NOMO-1 (cell line): ENCODE results near the gene ADARB2.

Experiments
- DNase-seq, 2 experiments: peaks; one replicate each; lab custom pipeline; 2025; ENCODE audit not compliant: unreplicated experiment in 2 of 2; lab: John Stamatoyannopoulos, UW

Gene ADARB2

DNA sequence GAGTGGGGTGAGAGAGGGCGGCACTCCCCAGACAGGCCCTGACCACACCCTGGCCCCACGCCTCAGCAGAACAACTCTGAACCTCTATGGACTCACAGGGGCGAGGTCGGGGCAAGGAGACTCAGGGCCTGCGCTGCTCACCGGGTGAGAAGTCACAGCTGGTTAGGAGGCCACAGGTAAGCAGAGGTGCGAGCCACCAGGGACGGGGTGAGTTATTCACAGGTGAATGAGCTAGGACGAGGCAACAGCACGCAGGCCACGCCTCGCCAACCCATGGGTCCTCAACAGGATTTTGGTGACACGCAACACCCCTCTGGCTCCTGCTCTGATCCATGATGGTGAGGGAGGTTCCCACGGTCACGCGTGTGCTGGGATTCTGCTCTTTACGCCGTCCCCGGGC is 202.5 kb downstream of the ADARB2 start:
- no peak for DNase-seq

DNA sequence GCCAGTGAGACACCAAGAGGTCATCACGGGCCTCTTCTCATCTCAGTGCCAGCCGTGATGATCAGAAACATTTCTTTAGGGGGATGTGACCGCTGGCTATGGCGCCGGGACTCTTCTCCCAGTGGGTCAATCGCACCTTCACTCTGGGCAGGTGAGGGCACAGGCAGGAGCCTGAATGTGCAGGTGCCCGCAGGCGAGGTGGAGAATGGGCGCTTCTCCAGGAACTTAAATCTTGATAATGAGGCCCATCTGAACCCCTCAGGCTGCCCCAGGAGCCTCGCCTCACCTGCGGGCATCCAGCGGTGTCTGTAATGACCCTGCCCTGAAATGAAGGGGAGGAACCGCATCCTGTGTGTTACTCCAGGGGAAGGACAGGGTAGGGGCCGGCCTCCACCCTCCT is 204.7 kb downstream of the ADARB2 start:
- DNase-seq, result no peak

DNA sequence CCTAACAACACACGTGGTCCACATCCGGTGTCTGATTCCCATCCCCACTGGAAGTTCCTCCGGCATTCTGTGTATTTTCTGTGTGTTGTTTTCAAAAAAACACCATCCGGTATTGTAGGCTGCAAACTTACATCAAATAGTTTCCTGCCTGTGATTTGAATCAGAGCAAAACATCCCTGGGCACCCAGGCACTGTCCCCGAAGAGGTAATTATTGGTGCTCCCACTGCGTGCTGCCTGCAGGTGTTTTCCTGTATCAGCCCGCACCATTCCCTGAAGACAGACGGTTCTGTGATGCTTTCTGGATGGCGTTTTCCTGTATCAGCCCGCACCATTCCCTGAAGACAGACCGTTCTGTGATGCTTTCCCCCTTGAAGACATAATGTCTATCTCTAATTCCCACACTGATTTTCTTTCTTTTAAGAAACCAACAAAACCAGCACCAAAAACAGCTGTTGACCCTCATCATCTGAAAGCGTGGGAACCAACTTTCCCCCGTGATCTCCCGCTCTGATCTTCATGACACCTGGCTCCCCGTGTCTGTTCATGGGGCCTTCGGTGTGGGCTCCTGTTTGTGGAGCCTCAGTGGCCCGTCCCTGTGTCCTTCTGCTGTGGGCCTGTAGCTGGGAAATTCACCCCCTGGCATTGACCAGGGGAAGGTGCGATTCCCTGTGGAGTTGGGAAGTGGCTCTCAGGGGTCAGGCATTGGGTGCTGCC is 205.3 kb downstream of the ADARB2 start:
- DNase-seq, result no peak

DNA sequence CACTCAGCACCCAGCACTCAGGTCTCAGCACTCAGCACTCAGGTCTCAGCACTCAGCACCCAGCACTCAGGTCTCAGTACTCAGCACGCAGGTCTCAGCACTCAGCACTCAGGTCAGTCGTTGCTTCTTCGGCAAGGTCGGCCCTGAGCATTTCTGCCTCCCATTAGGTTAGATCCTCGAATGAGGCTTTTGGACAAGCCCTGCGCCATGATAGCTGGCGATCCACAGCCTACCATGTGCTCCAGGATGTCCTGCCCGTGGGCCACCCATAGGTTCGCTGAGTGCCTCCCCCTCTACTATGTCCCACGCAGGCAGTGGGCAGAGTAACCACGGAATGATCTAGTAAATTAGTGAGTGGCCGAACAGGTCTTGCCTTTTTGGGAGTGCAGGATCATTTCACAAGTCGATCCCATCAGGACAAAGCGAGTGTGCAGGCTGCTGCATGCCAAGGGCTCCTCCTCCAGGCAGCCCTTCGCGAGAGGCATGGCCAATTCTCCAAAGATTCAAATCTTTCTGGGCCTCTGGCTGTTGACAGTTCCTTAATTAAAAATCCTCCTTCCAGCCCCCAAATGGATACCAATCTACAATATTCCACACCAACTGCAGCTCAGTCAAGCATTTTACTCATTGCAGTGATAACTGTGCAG is 206.3 kb downstream of the ADARB2 start:
- DNase-seq, result no peak

DNA sequence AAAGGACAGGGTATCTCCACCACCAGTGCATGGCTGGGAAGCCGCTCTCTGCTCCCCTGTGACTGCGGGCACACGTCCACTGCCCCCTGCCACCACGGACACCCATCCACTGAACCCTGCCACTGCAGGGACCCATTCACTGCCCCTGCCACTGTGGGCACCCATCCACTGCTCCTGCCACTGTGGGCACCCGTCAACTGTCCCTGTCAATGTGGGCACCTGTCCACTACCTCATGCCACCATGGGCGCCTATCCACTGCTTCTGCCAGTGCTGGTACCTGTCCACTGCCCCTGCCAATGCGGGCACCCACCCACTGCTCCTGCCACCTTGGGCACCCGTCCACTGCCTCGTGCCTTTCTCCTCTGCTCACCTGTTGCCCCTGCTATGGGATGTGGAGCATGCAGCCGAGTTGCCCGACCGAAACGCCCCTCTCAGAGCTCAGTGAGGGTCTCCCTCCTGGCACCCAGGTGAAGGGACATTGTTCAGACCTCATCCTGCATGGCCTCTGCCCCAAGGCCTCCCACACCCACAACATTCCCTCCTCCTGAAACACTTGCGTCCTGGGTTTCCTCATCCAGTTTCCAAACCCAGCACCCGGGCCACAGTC is 207.4 kb downstream of the ADARB2 start:
- DNase-seq, result no peak

DNA sequence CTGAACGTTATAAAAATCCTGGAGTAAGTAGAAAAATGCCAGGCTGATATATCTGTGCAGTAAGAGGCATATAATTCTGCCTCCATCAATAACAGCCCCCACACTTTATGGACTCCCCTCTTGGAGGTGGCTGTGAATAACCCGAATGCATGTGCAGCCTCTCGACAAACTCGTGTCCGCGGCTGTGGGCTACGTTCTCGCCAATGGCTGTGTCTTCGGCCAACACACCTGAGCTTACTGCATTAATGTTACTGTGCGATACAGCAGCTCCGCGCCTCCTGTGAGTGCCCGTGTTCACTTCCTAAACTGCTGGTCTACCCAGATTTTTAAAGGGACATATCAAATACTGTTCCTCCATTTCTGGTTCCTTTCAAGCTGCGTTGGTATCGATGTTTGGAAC is 209.4 kb downstream of the ADARB2 start:
- no peak for DNase-seq

DNA sequence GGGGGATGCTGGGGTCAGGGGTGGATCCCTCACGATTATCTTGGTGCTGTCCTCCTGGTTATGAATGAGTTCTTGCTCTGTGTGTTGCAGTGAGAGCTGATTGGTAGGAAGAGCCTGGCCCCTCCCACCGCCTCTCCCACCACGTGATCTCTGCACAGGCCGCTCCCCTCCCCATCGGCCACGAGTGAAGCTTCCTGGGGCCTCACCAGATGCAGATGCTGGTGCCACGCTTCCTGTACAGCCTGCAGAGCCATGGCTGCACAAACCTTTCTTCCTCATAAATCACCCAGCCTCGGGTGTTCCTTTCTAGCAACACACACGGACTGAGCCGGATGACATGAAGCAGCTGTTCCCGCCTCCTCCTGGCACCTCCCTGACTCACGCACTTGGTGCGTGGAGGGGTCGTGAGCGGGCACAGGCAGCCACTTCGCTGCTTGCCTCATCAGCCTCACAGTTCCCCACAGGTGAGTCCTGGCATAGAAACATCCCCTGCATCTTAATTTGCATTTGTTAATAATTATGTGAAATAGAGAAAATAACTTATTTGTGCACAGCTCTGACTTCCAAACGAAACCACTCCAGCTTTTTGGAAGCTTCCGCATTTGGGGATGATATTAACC is 210.8 kb downstream of the ADARB2 start:
- no peak for DNase-seq

DNA sequence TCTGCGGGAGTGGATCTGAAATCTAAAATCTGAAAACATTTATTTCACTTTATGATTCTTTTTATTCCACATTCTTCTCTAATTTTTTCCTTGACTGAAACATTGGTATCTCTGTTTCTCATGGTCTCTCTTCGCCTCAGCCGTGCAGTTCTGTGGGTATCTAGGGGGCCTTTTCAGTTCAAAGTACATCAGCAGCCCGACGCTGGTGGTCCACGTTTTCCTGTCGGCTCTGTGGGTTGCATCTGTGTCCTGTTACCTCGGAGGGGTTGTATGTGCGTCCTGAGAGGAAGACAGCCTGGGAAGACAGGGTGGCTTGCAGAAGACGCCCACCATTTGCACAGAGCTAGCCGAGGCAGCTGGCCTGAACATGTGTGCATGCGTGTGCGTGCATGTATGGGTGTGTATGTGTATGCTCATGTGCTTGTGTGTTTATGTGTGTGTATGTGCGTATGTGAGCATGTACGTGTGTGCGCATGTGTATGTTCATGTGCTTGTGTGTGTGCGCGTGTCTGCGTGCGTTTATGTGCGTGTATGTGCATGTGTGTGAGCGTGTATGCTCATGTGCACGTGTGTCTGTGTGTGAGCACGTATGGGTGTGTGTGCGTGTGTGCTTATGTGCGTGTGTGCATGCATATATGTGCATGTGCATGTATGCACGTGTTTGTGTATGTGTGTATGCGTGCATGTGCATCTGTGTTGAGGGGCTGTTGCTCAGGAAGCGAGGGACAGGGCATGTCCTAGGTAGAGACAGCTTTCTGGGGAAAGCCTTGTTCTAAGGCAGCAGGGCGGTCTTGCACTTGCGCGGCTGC is 211.8 kb downstream of the ADARB2 start:
- DNase-seq, result no peak

DNA sequence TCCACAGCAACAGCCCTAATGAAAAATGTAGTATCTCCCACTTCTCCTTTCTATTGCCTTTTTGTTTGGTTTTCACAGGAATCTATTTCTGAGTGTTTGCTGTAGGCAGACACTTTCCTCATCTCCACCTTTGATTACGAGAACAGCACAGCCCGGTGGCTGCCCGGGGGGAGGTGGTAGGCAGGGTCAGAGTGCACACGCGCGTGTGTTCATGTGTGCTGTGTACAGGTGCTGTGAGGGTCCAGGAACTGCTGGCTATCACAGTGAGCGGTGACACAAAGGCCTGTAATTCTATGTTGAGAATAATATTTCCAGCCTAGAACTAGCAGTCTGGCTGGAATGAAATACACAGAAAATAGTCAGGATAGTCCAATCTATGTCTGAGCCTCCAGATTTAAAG is 212.8 kb downstream of the ADARB2 start:
- DNase-seq, result no peak

DNA sequence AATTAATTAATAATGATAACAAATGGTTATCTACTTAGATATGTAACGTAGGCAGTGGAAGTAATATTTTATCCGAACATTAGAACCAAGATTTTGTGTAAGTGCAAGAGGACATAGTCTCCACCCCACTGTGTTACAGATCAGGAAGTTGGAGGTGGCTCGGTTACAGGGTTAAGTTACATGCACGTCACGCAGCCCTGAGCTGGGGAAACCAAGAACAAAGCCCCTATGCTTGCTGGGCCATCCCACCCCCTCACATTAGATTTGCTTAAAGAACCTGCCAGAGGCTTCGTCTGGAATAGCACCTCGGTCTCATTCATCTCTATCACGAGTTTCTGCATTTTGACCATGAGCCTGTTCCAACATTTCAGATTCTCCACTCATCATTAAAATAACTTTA is 214.1 kb downstream of the ADARB2 start:
- DNase-seq, result no peak

DNA sequence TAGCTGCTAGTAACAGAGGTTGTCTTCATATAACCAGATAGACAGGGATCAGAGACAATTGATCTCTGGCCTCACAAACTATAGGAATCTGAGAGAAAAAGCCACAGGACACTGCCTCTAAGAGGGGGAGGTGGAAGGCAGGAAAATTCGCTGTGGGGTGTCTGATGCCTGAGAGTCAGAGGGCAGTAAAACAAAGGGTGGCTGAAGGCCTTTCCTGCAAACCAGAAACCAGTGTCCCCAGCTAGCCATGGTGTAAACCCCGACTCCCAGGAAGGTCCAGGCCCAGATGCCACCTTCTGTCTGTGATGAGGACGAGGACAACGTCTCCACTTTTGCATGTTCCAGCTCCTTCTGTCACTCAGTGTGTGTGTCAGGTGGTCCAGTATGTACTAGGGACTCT is 215.1 kb downstream of the ADARB2 start:
- no peak for DNase-seq

DNA sequence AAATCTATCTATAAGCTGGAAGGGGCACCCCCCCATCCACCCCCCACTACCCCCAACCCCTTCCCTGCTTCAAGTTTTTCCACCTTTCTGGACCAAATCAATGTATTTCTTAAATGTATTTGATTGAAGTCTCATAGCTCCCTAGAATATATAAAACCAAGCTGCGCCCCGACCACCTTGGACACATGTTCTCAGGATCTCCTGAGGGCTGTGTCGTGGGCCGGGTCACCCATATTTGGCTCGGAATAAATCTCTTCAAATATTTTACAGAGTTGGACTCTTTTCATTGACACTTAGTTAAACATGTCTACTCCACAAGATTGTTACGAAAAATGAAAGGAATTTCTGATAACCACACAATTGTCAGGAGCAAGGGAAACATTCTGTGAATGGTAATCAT is 215.6 kb downstream of the ADARB2 start:
- DNase-seq, result no peak

DNA sequence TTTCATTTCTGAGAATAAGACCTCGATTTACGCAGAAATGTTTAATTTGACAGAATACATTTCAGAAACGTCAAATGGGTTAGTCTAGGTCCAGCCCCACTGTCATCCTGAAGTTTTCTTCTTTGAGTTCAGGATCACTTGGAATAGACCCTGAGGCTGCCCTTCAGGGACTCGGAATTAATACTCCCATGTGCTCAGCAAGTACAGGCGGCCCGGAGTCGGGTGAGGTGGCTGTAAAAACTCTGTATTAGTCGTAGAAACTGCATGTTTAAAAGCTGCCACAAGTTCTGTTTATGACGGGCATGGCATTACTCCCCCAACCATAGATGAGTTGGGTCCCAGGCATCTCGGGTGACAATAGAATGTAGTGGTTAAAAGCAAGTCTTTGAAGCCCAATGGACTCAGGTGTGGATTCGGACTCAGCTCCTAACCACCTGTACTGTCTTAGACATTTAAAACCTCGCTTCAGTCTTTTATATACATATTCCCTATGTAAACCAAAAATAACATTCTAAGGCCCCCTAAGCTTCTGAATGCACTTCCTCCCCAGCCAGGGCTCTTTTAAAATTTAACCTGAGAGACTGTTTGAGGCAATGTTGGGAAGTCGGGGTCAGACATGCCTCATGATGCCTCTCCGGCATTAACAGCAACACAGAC is 216.3 kb downstream of the ADARB2 start:
- DNase-seq, result no peak

DNA sequence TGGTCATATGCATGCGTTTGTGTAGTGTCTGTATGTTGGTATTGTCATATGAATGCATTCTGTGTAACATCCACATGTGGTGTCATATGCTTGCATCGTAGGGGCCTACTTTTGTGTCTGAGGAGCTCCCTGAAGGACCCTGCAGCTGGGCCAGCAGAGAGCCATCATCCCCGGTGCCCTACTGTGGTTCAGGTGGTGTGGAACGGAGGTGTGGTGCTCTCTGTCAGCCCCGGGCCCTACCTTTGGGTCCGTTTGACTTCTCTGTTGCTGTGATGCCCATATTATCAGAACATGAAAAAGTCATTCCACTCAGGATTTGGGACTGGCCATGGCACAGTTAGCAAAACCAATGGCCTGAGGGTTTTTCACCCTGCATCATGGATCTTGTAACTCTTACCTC is 217.9 kb downstream of the ADARB2 start:
- DNase-seq, result no peak

DNA sequence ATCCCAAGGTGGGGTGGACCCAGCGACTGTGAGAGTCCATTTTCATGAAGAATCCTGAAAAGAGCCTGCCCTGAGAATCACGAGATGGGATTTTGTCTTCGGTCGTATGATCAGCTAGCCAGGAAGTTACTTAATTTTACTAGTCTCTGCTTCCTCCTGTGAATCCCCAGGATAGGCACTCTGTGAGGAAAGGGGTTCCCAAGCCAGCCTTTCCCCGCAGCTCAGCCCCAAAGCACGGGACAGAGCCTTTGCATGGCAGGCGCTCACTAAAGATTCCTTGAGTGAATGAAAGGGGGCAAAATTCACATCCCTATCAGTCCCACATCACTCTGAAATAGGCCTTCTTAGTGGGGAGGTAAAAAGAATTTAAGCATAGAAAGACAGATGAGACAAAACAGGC is 219.6 kb downstream of the ADARB2 start:
- no peak for DNase-seq

DNA sequence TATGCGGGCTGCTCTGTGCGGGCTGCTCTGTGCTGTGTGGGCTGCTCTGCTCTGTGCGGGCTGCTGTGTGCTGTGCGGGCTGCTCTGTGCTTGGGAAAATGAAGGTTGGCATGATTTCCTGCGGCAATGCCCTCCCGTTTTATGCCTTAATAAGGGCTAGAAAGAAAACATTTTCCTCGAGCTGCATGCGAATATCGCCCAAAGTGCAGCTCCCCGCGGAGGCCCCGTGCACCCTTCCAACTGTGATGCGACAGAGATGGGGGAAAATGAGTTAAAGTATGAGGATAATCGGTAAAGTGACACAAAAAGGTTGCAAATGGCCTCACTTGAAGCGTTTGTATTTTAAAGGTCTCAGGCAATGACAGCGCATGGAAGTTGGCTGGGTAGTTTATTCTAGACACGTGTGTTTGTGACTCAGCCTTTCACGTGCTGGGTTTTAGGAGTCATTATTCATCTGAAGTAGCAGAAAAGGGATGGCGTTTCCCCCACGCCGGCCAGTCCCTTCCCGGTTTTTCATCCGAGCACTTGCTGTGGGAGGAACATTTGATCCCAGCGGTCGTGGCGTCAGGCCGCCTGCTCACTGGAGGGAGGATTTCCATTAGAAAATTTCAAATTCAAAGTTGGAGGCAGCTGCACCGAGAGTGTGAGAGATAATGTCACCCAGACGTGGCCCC is 220.7 kb downstream of the ADARB2 start:
- no peak for DNase-seq

DNA sequence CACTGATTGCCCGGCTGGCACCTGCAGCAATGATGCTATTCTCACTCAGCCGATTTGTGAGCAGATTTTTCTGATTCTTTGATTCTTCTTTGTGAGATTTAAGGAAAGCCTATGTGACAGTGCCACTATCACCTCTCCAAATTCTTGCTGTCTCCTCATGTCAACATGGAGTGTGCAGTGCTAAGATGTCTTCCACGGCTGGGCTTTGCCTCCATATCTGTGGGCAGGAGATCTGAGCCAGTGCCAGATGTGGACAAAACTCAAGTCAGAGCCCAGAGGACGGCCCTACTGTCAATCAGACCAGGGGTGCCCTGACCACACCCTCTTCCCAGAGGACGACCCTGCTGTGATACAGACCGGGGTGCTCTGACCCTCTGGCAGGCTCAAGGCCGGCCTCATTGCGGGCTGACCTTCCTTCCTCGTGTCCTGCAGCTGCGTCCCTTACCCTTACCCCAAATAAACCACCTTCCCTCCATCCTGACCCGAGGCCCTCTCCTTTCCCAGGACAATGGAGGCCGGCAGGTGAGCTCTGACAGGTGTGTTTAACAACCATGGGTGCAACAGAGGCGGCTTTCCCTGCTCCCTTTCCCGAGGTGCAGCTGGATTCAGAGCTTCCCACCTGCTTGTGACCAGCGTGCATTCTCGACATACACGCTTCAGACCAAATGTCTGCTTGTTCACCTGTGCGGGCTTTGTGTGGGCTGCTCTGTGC is 221.4 kb downstream of the ADARB2 start:
- DNase-seq, result no peak

DNA sequence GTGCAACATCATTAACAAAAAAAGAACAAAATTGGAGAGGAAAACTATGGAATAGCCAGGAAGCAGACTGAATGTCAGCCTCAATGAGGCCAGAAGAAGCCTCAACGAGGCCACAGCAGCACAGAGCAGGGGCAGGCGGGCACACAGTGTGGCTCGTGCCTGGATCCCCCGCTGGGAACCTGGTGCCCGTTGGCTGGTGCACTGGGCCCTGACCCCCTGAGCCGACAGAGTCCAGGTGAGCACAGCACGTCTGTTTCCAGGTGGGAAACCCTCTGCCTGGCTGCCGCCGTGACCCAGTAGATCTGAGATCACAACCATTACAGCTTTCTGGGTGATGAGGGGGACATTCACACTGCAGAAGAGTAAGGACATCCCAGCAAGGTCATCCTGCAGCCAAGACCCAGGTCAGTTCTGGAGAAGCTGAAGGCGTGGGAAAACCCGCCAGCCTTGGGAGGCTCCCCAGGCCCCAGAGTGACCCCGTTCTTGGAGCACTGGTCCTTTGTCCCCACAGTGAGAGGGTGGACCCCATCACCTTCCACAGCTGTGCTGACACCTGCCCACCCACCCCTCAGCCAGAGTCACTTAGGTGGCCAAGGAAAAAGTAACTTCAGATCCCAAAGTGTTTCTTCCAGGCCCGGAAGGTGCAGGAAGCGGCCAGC is 222.1 kb downstream of the ADARB2 start:
- DNase-seq, result no peak

DNA sequence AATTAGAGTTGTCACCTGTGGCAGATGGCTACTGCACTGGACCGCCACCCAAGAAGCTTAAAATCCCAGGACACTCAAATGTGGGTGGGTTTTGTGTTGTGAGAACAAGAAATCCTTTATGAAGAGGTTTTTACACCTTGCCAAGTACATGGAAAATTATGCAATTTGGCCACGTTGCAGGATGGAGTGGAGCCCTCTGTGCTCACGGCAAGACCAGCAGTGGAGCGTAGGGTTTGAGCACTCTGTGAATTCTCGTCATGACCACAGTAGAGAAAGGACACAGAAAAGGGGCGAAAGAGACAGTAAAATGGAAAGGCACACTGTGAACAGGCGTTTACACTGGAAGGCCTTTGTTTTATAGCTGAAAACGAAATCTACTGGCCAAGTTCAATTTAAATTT is 222.6 kb downstream of the ADARB2 start:
- DNase-seq, result no peak
